SHP77 treated with DMSO at 0.1 percent for 48 hours (cell line): ENCODE results near the gene AK1.
A peak's percentile ranks its signal among the peaks of the same experiment; 100 is the strongest.
"Not testable (repeated sequence)": the region's sequence is repeated elsewhere in the genome, so short reads cannot be mapped to it uniquely, and the experiment has no call there.

Experiments used
- DNase-seq: peaks from one replicate; lab custom pipeline; 2025; lab: John Stamatoyannopoulos, UW

Gene AK1

DNA sequence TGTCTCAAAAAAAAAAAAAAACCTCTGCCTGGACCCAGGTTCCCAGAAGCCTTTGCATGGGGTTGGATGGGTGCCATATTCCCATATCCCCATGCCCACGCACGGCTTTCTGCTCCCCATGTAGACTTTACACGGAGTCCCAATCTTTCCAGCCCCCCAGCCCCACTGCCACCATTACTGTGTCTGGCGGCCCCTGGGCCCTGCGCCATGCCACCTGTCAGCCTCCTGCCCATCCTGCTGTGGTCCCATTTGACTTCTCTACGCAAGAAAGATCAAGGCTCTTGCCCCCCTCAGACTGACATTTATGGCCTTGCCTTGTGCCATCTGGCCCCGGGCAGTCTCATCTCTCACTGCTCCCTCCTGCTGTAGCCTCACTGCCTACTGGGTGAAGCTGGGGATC is 6.5 kb upstream of the AK1 start:
- no peak for DNase-seq

DNA sequence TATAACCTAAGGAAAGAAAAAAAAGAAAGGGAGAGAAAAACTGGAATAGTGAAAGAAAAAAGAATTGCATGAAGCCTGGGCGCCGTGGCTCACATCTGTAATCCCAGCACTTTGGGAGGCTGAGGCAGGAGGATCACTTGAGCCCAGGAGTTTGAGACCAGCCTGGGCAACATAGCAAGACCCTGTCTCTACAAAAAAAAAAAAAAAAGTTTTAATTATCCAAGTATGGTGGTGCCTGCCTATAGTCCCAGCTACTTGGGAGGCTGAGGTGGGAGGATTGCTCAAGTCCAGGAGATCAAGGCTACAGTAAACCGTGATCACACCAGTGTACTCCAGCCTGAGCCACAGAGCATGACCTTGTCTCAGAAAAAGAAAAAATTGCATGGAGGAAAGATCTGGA is 4.2 kb upstream of the AK1 start:
- DNase-seq, result not testable (repeated sequence)

DNA sequence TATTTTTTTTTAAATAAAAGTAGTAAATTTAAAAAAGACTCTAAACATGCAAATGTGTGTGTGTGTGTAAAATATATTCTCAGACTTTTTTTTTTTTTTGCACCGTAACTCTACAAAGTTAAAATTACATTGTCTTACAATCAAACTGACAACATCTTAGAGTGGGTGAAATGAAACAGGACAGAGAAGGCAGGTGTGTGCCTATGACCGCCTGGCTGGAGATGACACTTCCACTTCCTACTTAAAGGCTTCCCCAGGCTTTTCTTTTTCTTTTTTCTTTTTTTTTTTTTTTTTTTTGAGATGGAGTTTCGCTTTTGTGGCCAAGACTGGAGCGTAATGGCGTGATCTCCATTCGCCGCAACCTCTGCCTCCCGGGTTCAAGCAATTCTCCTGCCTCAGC is 2.7 kb upstream of the AK1 start:
- DNase-seq, result no peak

DNA sequence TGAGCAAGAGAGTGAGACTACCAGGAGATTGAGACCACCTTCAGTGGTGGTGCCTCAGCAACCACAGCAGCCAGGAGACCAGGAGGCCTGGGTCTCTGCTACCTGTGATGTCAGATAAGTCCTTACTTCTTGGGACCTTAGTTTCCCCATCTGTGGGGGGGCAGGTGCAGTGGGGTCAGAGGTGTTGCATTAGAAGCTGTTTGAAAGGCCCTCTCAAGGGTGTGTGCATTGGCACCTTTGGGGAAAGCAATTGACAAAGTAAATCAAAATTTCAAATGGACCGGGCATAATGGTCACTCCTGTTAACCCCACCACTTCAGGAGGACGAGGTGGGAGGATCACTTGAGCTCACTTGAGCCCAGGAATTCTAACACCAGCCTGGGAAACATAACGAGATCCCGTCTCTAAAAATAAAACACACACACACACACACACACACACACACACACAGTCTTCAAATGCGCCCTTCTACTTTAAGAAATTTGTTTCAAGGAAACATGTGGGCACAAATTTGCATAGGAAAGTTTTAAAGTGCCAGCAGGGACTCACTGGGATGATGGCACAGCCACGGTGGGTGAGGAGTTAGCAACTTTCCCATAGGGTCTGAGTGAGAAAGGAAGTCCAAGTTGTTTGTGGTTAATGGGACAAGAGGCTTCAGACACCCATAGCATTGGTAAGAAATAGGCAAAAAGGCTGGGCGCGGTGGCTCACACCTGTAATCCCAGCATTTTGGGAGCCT is 1.3 kb upstream of the AK1 start:
- DNase-seq, result no peak

DNA sequence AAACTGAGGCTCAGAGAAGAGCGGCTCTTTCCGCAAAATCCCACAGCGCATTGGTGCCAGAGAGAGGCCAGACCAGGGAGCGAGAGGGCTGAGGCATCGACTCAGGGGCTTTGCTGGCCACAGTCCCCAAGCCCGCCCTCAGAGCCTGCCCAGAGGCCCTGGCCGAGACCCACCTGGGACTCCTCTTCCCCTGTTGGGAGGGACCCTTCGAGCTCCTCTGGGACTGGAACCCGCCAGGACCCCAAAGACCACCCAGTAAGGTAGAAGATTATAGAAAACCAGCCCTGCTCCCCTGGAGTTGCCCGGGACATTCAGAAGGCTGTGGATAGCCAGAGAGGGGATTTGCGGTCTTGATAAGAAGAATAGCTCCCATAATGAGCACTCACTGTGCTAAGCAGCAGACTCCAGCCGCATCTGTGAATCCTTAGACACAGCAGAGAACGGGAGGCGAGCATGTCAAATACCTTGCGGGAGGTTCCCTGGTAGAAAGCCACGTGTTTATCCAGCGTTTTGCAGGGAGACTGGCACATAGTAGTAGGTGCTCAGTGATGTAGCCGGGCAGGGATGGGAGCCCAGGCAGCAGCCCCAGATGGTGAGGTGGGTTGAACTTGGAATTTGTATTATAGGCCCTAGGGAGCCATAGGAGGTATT is 651 bp upstream of the AK1 start:
- DNase-seq, result no peak

DNA sequence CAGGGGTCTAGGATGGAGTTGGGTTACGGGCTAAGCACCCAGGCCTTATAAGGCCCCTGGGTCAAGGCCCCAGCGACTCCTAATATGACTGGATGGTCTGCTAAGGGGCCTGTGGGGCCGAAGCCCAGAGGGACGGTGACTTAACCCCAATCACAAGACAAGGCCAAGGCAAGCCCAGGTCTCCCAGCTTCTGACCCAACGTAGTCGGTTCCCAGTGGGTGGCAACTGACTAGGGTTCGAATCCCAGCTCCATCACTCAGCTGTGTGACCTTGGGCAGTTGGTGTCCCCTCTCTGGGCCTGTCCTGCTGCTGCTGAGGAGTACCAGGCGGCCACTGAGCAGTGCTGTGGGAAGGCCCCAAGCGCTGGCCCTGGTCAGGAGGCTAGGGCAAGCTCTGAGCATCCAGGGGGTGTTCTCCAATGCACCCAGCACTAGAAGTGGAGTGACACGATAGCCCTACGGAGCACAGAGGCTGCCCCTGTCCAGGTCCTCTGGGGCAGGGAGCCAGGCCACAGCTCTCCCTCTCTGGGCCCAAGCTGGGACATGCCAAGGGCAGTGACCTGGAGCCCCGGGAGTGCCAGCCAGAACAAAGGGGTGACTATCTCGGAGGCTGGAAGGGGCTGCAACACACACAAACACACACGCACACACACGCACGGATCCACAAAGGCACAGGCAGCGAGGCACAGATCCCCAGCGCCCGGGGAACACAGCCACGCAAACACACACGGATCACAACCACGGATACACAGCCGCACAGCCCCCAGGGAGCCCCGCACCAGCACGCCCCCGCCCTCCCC is 512 bp downstream of the AK1 start:
- no peak for DNase-seq

DNA sequence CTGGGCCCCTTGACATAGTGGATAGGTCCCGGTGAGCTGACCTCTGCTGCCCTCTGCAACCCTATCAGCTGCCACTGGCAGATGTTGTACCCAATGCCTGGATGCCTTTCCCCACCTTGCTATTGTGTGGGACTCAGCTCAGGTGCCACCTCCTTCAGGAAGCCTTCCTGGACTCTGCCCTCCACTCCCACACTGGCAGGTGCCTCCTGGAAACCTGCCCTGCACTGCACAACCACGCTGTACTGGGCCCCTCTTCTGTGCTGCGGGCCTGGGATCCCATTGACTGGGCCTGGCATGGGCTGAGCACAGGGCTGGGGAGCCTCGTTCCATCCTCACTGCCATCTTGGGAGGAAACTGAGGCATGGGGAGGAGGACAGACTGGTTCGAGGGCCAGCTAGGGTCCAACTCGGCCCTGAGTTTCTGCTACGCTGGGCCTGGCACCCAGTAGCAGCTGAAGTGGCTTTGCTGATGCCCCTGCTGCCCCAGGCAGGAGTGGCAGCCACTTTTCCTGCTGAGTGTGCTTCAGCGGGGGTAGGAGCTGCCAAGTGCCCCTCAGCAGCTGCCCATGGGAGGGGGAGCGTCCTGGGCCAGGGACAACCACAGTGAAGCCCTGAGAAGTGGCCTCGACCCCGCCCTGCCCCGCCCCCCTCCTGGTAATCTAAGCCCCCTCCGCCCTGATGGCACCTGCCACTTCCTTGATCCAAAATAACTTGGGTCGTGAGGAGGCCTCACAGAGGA is 1.3 kb downstream of the AK1 start:
- DNase-seq, result no peak

DNA sequence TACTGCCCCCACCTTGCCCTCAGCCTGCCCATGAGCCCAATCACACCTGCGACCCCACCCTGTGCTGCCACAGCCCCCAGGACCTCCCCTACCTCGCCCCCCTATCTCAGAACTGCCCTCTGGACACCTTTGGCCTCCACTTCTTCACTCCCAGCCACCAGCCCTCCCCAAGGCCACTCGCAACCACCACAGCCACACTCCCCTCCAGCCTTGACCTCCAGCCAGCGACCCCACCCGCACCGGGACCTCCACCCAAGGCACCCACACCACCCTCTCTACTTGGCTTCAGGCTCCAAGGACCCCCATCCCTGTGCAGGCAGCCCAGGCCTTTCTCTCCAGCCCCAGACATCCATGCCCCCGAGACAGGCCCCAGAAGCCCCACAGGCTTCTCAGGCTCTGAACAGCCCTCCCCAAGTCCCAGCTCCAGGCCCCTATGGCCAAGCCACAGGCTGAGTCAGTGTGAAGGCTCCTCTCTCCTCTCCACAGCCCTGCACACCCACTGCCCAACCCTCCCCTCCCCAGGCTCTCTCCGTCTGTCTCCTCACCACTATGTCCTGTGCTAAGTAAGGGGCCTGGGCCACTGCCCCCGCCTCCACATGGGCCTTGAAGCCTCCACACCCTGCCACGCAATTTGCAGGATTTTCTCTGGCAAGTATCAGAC is 2.0 kb downstream of the AK1 start:
- DNase-seq, result no peak

DNA sequence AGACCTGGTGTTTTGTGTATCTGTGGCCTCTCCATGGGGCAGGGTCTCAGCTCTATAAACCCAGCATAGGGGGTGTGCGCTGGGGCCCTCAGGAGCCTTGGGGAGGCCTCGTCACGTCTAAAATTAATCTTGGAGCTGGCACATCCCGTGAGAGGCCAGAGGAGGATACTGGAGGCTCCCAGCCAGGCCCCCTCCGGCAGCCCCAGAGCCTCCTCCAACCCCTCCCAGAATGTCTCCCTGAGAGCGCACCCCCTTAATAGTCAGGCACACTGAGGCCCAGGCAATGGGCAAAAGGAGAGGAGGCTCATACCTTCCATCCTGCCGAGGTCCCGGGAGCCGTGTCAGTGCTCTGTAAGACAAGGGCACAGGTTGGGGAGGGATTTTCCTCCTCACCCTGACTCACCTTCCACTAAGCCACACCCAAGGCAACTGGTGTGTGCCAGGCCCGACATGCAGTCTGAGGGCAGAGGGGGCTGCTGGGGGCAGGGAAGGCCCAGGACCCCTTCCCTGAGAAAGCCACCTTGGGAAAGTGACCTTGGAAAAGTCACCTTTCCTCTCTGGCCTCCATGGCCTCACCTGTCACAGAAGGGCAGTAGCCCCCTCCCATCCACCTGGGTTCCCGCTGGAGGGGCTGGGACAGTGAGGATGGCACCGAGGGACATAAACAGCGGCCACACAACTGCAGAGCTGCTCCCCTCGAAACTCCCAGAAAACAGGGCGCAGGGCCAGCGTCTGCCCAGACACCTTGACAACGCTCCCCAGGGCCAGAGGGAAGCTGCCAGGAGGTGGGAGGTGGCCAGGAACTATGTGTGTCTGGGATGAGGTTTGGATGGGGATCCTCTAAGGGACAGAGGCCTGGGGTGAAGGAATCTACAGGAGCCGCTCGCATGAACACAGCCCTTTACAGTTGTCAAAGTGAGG is 2.9 kb downstream of the AK1 start:
- DNase-seq, result no peak

DNA sequence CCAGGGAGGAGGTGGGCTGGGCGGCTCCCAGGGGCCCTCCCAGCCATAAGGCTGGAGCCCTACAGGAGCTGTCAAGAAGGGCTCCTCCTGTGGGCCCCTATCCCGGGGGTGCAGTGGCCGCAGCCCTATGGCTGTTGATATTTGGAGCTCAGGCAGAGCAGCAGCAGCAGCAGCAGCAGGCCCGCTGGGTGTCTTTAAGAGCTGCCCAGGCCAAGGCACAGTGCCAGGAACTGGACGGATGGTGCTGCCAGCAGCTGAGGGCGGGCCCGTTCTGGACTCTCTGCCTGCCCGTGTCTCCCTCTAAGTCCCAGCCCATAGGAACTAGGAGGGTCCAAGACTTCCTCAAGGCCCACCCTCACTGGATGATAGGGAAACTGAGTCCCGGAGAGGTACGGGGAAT is 3.6 kb downstream of the AK1 start:
- no peak for DNase-seq

DNA sequence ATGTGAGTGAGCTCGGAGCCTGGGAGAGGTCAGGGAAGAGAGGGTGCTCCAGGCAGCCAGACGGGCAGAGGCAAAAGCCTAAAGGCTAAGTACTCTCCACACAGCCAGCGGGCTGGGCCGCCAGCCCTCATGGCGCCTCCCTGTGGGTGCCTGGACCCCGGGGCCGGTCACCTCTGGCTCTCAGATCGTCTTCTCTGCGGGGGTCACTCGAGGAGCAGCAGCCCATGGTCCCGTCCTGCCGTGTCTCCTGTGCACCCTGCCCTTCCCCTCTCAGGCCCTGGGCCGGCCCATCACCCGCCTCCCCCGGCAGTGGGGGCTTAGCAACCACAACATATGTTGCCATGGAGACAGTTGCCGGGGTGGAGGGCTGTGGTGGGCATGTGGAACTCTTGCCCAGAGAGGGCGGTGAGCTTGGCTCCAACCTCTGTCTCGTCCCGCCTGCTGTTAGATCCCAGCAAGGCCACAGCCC is 4.2 kb downstream of the AK1 start:
- no peak for DNase-seq

DNA sequence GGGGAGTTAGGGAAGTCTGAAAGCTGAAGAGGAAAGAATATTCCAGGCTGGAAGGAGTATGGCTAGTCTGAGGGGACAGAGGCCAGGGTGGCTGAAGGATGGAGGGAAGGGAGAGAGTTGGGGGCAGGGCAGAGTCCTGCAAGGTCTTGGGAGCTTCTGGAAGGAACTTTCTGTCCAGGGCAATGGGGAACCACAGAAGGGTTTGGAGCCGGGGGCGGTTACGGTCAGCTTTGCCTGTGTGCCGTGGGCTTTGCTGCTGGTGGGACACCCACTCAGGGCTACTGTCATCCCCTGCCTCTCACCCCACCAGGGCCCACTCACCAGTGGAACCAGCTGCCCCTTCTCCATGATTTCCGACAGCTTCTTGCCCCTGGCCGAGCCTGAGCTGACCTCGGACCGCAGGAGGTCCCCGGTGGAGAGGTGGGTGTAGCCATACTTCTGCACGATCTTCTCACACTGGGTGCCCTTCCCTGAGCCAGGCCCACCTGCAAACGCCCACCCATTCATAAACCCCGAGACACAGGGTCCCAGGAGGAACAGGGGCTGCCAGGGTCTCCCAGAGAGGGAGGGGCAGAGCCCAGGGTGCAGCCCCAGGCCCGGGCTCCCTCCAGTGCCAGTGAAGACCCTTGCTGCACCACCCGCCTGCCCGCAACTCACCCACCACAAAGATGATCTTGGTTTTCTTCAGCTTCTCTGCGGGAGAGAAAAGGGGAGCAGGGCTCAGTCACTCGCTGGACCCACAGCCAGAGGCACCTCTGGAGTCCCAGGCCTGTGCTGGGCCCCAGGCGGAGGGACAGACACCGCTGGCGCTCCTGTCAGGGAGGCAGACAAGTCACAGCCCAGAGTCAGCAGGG is 4.9 kb downstream of the AK1 start:
- DNase-seq, result no peak

DNA sequence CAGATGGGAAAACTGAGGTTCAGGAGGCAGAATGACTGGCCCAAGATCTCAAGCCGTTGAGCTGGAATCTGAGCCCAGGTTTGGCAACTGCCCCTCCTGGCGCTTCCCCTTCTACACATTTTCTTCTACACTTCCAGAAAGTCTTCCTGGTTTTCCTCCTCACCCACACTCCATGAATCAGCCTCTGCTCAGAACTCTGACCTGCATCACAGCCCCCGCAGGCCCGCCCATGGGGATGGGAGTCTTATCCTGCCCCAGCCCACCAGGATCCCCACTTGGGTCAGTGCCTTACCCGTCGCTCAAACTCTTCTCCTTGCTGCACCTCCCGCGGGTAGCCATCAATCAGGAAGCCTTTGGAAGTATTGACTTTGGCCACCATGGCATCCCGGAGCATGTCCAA is 5.9 kb downstream of the AK1 start:
- DNase-seq, result no peak

DNA sequence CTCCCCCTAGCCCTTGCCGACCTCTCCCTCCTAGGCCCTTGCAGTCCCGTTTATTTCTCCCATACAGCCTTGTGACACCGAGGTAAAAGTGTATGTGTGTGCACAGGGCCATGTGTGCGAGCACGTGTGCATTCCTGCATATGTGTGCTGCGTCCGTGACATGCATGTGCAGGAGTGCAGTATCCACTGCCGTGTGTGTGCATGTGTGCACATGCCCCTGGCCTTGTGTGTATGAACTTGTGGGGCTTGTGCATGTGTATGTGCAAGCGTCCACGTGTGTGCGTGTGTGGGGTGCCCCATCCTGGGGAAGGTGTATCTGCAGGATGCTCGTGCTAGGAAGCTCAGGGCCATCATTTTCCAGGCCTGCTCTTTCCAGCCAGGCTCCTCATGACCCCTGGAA is 6.6 kb downstream of the AK1 start:
- no peak for DNase-seq

DNA sequence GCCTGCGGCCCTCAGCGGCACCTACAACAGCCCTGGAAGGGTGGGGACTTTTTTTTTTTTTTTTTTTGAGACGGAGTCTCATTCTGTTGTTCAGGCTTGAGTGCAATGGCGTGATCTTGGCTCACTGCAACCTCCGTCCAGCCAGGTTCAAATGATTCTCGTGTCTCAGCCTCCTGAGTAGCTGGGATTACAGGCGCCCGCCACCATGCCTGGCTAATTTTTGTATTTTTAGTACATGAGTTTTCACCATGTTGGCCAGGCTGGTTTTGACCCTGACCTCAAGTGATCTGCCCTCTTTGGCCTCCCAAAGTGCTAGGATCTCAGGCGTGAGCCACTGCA is 7.4 kb downstream of the AK1 start:
- DNase-seq, result not testable (repeated sequence)

DNA sequence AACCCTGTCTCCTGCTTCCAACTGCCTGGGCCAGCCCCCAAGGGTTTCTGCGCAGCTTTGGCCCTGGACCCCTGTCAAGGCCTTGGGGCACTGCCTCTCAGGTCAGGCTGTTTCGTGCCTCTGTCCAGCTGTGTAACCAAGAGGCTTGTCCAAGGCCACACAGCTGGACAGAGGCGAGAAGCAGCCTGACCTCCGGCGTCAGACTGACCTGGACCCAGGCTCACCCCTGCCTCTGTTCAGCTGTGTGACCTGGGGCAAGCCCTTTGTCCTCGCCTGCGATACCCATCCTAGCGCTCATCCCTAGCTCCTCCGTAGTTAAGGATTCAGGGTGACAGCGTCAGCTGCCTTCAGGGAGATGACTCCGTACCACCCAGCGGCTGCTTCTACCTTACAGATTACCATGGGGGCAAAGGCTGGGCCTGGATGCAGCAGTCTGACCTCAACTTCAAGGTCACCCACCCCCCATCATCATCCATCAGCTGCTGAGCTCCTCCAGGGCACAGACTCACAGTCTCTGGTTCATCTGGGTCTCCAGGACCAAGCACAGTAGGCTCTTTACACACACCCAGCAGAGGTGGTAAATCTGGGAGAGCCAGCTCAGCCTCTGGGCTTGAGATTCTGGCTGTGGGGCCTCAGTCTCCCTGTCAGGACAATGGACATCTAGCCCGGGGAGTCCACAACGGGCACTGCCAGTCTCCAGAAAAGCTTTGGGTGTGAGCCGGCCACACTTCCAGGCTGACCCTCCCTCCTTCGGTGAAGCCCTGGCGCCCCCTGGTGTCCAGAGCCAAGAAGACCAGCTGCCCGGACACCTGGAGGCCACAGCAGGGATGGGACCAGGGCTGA is 7.9 kb downstream of the AK1 start:
- peak; percentile 44 for DNase-seq

DNA sequence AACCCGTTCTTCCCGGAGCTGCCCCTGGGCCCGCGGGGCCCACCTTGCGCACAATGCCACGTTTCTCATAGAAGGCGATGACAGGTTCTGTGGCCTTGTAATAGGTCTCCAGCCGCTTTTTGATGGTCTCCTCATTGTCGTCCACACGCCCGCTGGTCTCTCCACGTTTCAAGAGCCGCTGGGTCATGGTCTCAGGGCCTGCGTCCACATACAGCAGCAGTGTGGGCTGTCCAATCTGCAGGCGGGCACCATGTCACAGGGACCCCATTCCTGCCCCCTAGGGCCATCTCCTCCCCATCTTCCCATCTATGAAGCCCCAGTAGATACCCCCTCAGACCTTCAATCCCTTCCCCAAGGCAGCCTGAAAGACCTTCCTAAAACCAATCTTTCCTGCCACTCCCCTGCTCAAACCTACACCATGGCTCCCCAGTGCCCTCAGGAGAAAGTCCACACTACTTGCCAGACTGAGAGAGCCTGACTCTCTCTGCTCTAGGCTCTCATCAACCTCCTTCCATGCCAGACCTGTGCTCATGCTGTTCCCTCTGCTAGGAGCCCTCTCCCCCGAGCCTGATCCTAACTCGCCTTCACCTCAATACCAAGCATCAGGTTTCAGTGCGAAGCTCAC is 9.1 kb downstream of the AK1 start:
- DNase-seq, result no peak
